Measurements from ENCODE around the gene CNN2. TPM values are rescaled to one million over a fixed set of nuclear protein-coding genes. Genes with fewer than 3 reads are reported as not detected.

CNN2 gene
- total and polyA plus RNA-seq, 9 of the 15 experiments (the other 6 are each of a cell fraction or from before 2014, with no cell fraction given): 12.1 to 174 (median 52.7) TPM

DNA sequence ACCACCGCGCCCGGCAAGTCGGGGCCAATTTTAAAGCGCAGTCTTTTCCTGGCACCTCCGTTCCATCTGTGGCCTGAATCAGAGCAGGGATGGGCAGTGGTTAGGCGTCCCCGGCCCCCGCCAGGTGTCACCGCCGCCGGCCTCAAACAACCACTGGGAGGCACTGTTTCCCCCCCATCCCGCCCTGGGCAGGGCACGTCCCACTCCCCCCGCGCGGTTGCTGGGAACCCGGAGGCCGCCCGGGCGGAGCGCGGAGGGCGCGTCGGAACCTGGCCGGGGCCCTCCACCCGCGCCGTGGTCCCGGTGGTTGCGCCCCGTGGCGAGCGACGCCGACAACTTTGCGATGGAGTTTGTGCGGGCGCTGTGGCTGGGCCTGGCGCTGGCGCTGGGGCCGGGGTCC lies 26.3 kb upstream of the CNN2 start, which contains the start of gene GRIN3B:
Gene GRIN3B (plus strand): TSS at position 325 of the 400 bp plus-strand sequence. CDS start 19 bp downstream, at position 344.
- H3K9ac ChIP-seq (ENCODE audit: insufficient read depth in 1 of 2, low read depth in 2 of 2, low read length in 2 of 2): peak within 1 kb of the TSS in 1 of 2 experiments; percentile 73; a peak in 2 of 4 replicates
- H3K27ac ChIP-seq (ENCODE audit: extremely low read depth, low read depth, low read length): no peak within 1 kb of the TSS
- no TSS peak for BruUV-seq (replicated peaks)
- H3K9me3 ChIP-seq (replicated peaks; ENCODE audit: control insufficient read depth, insufficient read depth, low read depth, low read length): no peaks in the 10 kb centered on the region
- H3K27me3 ChIP-seq (ENCODE audit: control insufficient read depth in 2 of 2, insufficient read depth in 2 of 2, low read length in 2 of 2): no peaks in the 10 kb centered on the region
- no peaks in the 10 kb centered on the region for H3K79me2 ChIP-seq (ENCODE audit: control insufficient read depth, insufficient read depth, low read length)
- H3K4me2 ChIP-seq (ENCODE audit: insufficient read depth, low read length): peak within 1 kb of the TSS; percentile 1; the same call in 1 of the 2 replicates
- 8% methylated on average over 27 of the region's 43 CpGs for WGBS (ENCODE audit: insufficient coverage, low coverage, missing lambda C conversion rate)
- H3K36me3 ChIP-seq (ENCODE audit: control insufficient read depth, insufficient read depth, low read length): peaks cover 5% of the 10 kb centered on the region; the same call in 1 of the 3 replicates
- in situ Hi-C loops (cut with MboI) (no loop called here), intact Hi-C loops (cut with micrococcal nuclease) (no loop called here)
- H3K9me1 ChIP-seq (ENCODE audit: control insufficient read depth, insufficient read depth, low read length): peaks cover 3% of the 10 kb centered on the region
- peaks cover 9 to 70% of the 10 kb centered on the region in 2 experiments for H3K4me1 ChIP-seq (replicated peaks in 1 of 2; ENCODE audit: control insufficient read depth in 2 of 2, insufficient read depth in 2 of 2, low read length in 2 of 2)
- H3K4me3 ChIP-seq: peak within 1 kb of the TSS; percentile 29; the same call in 1 of the 2 replicates
- ChIA-PET CTCF (ENCODE audit: low intra/inter-chr PET ratio) (no interaction called here), POLR2A (no interaction called here)
- ATAC-seq (peak; percentile 78), FAIRE-seq (no peak), DNase-seq (ENCODE audit: extremely low read depth in 1 of 4, low spot score in 3 of 4) (peak; percentile 79 to 87 (median 86))
- H2AFZ ChIP-seq (ENCODE audit: low read depth, low read length): peak within 1 kb of the TSS; percentile 51; the same call in 1 of the 2 replicates
- no peaks in the 10 kb centered on the region; the same call in 1 of the 2 replicates for H4K20me1 ChIP-seq (replicated peaks; ENCODE audit: control insufficient read depth, insufficient read depth, low read length)
- TF ChIP-seq, protein P1, sequence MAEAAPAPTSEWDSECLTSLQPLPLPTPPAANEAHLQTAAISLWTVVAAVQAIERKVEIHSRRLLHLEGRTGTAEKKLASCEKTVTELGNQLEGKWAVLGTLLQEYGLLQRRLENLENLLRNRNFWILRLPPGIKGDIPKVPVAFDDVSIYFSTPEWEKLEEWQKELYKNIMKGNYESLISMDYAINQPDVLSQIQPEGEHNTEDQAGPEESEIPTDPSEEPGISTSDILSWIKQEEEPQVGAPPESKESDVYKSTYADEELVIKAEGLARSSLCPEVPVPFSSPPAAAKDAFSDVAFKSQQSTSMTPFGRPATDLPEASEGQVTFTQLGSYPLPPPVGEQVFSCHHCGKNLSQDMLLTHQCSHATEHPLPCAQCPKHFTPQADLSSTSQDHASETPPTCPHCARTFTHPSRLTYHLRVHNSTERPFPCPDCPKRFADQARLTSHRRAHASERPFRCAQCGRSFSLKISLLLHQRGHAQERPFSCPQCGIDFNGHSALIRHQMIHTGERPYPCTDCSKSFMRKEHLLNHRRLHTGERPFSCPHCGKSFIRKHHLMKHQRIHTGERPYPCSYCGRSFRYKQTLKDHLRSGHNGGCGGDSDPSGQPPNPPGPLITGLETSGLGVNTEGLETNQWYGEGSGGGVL (CRISPR knock-in tag; IDR thresholded peaks at IDR 0.05): no peak
- TF ChIP-seq CBFA2T2 (conservative IDR thresholded peaks at IDR 0.05) (no peak), MYBL2 (IDR thresholded peaks at IDR 0.05; ENCODE audit: low read depth) (no peak), MYBL2 (CRISPR knock-in tag; IDR thresholded peaks at IDR 0.05; ENCODE audit: borderline replicate concordance) (no peak), SAFB (IDR thresholded peaks at IDR 0.05; ENCODE audit: borderline replicate concordance, low read depth, low read length) (peak; percentile 29; the same call in 1 of the 2 replicates), ZNF696 (CRISPR knock-in tag; conservative IDR thresholded peaks at IDR 0.05) (no peak), HNRNPL (IDR thresholded peaks at IDR 0.05; ENCODE audit: low read depth, low read length) (0 out of 2 replicates have a peak, but pooled peaks have one; percentile 23), CXXC5 (CRISPR knock-in tag; IDR thresholded peaks at IDR 0.05) (peak; percentile 65), JUN (IDR thresholded peaks at IDR 0.05; ENCODE audit: borderline replicate concordance, low read depth, low read length) (0 out of 2 replicates have a peak, but pooled peaks have one; percentile 16), JUN (CRISPR knock-in tag; IDR thresholded peaks at IDR 0.05; ENCODE audit: borderline replicate concordance) (no peak), MYC (IDR thresholded peaks at IDR 0.05; ENCODE audit: low read depth, low read length) (0 out of 2 replicates have a peak, but pooled peaks have one; percentile 19), MYC (CRISPR knock-in tag; IDR thresholded peaks at IDR 0.05; ENCODE audit: borderline replicate concordance, low read depth) (no peak), TAF1 (IDR thresholded peaks at IDR 0.05; ENCODE audit: control insufficient read depth, extremely low read depth, insufficient read depth, low read length, severe bottlenecking) (no peak), HCFC1 (IDR thresholded peaks at IDR 0.05; ENCODE audit: low read depth, low read length) (0 out of 2 replicates have a peak, but pooled peaks have one; percentile 13), MAFK (IDR thresholded peaks at IDR 0.05; ENCODE audit: low read length) (no peak), ESRRB (CRISPR knock-in tag; IDR thresholded peaks at IDR 0.05; ENCODE audit: borderline replicate concordance) (no peak)
- TF ChIP-seq, protein P2, sequence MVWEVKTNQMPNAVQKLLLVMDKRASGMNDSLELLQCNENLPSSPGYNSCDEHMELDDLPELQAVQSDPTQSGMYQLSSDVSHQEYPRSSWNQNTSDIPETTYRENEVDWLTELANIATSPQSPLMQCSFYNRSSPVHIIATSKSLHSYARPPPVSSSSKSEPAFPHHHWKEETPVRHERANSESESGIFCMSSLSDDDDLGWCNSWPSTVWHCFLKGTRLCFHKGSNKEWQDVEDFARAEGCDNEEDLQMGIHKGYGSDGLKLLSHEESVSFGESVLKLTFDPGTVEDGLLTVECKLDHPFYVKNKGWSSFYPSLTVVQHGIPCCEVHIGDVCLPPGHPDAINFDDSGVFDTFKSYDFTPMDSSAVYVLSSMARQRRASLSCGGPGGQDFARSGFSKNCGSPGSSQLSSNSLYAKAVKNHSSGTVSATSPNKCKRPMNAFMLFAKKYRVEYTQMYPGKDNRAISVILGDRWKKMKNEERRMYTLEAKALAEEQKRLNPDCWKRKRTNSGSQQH (CRISPR knock-in tag; IDR thresholded peaks at IDR 0.05): no peak
- TF ChIP-seq, protein P3, sequence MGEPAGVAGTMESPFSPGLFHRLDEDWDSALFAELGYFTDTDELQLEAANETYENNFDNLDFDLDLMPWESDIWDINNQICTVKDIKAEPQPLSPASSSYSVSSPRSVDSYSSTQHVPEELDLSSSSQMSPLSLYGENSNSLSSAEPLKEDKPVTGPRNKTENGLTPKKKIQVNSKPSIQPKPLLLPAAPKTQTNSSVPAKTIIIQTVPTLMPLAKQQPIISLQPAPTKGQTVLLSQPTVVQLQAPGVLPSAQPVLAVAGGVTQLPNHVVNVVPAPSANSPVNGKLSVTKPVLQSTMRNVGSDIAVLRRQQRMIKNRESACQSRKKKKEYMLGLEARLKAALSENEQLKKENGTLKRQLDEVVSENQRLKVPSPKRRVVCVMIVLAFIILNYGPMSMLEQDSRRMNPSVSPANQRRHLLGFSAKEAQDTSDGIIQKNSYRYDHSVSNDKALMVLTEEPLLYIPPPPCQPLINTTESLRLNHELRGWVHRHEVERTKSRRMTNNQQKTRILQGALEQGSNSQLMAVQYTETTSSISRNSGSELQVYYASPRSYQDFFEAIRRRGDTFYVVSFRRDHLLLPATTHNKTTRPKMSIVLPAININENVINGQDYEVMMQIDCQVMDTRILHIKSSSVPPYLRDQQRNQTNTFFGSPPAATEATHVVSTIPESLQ (CRISPR knock-in tag; IDR thresholded peaks at IDR 0.05): no peak
